Aorta (tissue), 5 donors: ENCODE measurements around the gene NCAM2. TPM values are rescaled to one million over a fixed set of nuclear protein-coding genes. Genes with fewer than 3 reads are reported as not detected.

Source experiments
- ATAC-seq: fragments of 200-7000 bp; cut with Tn5 transposase; one replicate; pipeline ENCODE4 v1.9.1; 2022; ENCODE audit warnings: moderate library complexity; ENCODE audit not compliant: low FRiP score
- DNase-seq, 2 donors: peaks; one replicate each; pipeline ENCODE4 v3.0.0-alpha.2; 2020
- H3K27ac ChIP-seq, 2 donors: one replicate each; pipeline ENCODE4 v1.5.1; 2013; ENCODE audit warnings: low read length in 2 of 2, mild to moderate bottlenecking in 2 of 2, moderate library complexity in 2 of 2, control low read depth in 1 of 2, inconsistent platforms in 1 of 2, low read depth in 1 of 2
- H3K27me3 ChIP-seq, 2 donors: one replicate each; pipeline ENCODE4 v1.6.1; 2013; ENCODE audit warnings: control low read depth in 1 of 2, low read length in 1 of 2, mild to moderate bottlenecking in 1 of 2, moderate library complexity in 1 of 2; ENCODE audit not compliant: insufficient read depth in 2 of 2, control insufficient read depth in 1 of 2
- H3K36me3 ChIP-seq, 2 donors: one replicate each; pipeline ENCODE4 v1.6.1; 2013; ENCODE audit warnings: control low read depth in 1 of 2, low read length in 1 of 2, mild to moderate bottlenecking in 1 of 2; ENCODE audit not compliant: insufficient read depth in 2 of 2, control insufficient read depth in 1 of 2
- H3K4me1 ChIP-seq, 2 donors: one replicate each; pipeline ENCODE4 v1.6.1; 2013; ENCODE audit warnings: low read length in 2 of 2, control low read depth in 1 of 2, mild to moderate bottlenecking in 1 of 2, moderate library complexity in 1 of 2; ENCODE audit not compliant: insufficient read depth in 2 of 2, control insufficient read depth in 1 of 2
- H3K4me3 ChIP-seq, 2 donors: one replicate each; pipeline ENCODE4 v1.5.1; 2013; ENCODE audit warnings: low read length in 2 of 2, control low read depth in 1 of 2, mild to moderate bottlenecking in 1 of 2
- H3K9me3 ChIP-seq: one replicate; pipeline ENCODE4 v1.6.1; 2013; ENCODE audit warnings: mild to moderate bottlenecking, low read length; ENCODE audit not compliant: control insufficient read depth
- WGBS, 2 donors: extraction: QIAGEN DNeasy Blood & Tissue Kit; methylation state at CpG; one replicate each; pipeline ENCODE4 v1.1.7; 2013; 5-methylcytosine and 5-hydroxymethylcytosine counted together
- intact Hi-C, 2 donors: fragments of 100-400 bp; cut with DNase I; formaldehyde crosslinking; loops; one replicate each; pipeline versions ENCODE4 v1.14.2 to v1.15.0; 2022
- long read RNA-seq, 2 donors: library from polyadenylated mRNA; unstranded; transcript quantifications; one replicate each; pipeline ENCODE4 v2.0.0, GENCODE V29; 2020 to 2021
- polyA plus RNA-seq, 2 donors: library from polyadenylated mRNA; stranded (reverse); fragments of 200-250 nt; gene quantifications; one replicate each; pipeline ENCODE4 v1.2.3, GENCODE V29; 2013
- total RNA-seq, 2 donors: library from RNA; stranded (reverse); fragmentation: NEBNext Ultra II Directional; extraction: Animal tissue kit (Norgen Biotek cat#: 25700); gene quantifications; one replicate each; pipeline ENCODE4 v1.2.1, GENCODE V29; 2021
- donor health status: healthy with polysubstance abuse.
- donor health status: Bipolar disorder and iron deficiency.
- donor health status: DM: no; HTN: no; CAD: no.
- donor health status: DM: no; HTN: no; CAD: no.
- donor health status: DM: yes; HTN: yes; CAD: no.

Gene NCAM2
- total RNA-seq (1 to 10 TPM; 4.4 to 8.7 TPM), polyA plus RNA-seq (1 to 10 TPM in 1 of 2 donors, under 1 TPM in 1; 0.13 to 1.1 TPM)
- long read RNA-seq, donor 1, partial matches to known transcripts, result 0 of 2 reads
- long read RNA-seq, donor 1, other reads (novel, unspliced or antisense), result 2 of 2 reads
- long read RNA-seq, donor 2, partial matches to known transcripts, result 0 of 8 reads
- long read RNA-seq, donor 2, other reads (novel, unspliced or antisense), result 8 of 8 reads

DNA sequence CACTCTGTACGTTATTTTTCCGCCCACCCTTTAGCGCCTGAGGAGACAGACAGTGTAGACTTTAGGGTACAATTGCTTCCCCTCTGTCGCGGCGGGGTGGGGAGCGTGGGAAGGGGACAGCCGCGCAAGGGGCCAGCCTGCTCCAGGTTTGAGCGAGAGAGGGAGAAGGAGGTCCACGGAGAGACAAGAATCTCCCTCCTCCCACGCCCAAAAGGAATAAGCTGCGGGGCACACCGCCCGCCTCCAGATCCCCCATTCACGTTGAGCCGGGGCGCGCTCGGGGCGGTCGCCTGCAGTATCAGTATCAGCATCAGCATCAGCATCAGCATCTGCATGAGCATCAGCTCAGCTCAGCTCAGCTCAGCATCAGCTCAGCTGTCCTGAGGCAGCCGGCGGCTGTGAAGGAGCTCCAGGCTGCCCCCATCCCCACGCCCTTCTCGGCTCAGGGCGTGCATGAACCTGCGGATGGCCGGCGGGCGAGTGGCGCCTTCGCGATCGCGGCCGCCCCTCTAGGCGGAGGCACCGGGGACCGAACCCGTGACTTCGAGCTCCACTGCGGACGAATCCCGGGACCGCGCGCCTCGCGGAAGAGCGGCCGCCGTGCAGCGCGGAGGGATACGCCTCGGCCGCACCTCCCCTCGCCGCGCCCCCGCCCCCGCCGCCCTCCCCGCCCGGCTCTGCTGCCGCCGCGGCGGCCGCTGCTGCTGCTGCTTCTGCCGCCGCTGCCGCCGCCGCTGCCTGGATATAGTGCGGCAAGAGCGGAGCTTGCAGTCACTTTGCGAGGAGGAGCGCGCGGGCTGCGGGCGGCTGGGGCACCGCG lies at the start of gene NCAM2:
TSS of gene NCAM2 (plus strand) at position 774 of the 820 bp plus-strand sequence.
- Histone ChIP-seq H3K4me3 (peak within 1 kb of the TSS; percentile 6 to 54), H3K27me3 (no peaks in the 10 kb centered on the region), H3K36me3 (no peaks in the 10 kb centered on the region), H3K4me1 (no peaks in the 10 kb centered on the region), H3K9me3 (no peaks in the 10 kb centered on the region), H3K27ac (no peak within 1 kb of the TSS)
- ATAC-seq (peak; percentile 87), DNase-seq (peak; percentile 66 to 88)
- intact Hi-C loops, result no loop called here
- WGBS, 2 donors, result 0 to 1% methylated on average over 53 to 86 of the region's 86 CpGs

DNA sequence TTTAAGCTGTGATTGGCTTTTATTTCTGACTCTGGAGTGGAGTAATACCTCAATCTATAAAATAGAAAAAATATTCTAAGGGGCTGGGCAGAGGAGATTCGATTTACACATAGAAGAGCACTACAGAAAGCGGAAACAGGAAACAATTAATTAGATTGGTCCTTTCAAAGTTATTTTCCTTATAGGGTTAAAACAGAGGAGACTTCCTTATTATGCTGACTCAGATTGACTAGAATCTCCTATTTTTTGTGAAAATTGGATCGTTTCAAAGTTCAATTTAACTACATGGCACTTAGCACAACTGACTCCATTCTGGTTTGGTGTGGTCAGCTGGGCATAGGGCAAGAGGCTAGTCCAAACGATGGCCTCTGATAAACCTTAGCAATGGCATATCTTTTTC lies 48.3 kb upstream of the NCAM2 start:
- Histone ChIP-seq H3K4me3 (no peak overlapping the region), H3K27ac (no peak overlapping the region), H3K36me3 (no peaks in the 10 kb centered on the region), H3K27me3 (no peaks in the 10 kb centered on the region), H3K9me3 (no peaks in the 10 kb centered on the region), H3K4me1 (no peaks in the 10 kb centered on the region)
- no peak for DNase-seq
- ATAC-seq, result no peak
- intact Hi-C loops, result no loop called here
- 43 to 46% methylated on average over 4 of the region's 4 CpGs for WGBS, 2 donors

GRCh38 chr21:20965816-20966215 lies 32.4 kb upstream of the NCAM2 start:
- DNase-seq (no peak), ATAC-seq (no peak)
- H3K27me3 ChIP-seq, result no peaks in the 10 kb centered on the region
- H3K4me1 ChIP-seq, result no peaks in the 10 kb centered on the region
- H3K9me3 ChIP-seq, result no peaks in the 10 kb centered on the region
- no peak overlapping the region for H3K27ac ChIP-seq
- no peak overlapping the region for H3K4me3 ChIP-seq
- intact Hi-C loops, result no loop called here
- no peaks in the 10 kb centered on the region for H3K36me3 ChIP-seq
- WGBS, 2 donors, result 18 to 36% methylated on average over 1 of the region's 1 CpG

DNA sequence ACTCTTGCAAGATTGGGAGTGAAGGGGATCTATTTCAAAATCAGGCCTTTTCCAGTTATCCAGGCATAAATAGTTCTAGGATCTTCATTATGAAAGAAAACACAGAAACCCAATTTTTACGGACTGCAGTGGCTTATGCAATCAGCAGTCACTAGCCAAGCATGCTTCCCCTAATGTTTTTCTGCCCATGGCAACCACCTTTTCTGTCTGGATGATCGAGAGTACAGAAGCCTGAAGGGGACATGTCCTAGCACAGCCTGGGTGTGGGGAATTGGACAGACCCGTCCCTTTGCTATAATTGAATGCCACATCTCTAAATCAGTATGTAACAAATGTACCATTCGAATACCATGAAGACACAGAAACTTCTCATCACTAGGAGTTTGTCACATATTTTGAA lies 29.8 kb upstream of the NCAM2 start:
- H3K4me1 ChIP-seq, result no peaks in the 10 kb centered on the region
- no peak overlapping the region for H3K4me3 ChIP-seq
- H3K9me3 ChIP-seq, result no peaks in the 10 kb centered on the region
- intact Hi-C loops, result no loop called here
- no peak for DNase-seq
- no peak for ATAC-seq
- no peak overlapping the region for H3K27ac ChIP-seq
- H3K27me3 ChIP-seq, result no peaks in the 10 kb centered on the region
- no peaks in the 10 kb centered on the region for H3K36me3 ChIP-seq
- WGBS, 2 donors, result 65 to 68% methylated on average over 4 of the region's 4 CpGs

- H3K27me3 ChIP-seq, result no peaks in the 10 kb centered on the region
- H3K27ac ChIP-seq, result no peak overlapping the region
- DNase-seq (no peak), ATAC-seq (no peak)
- no peaks in the 10 kb centered on the region for H3K4me1 ChIP-seq
- 14 to 35% methylated on average over 1 of the region's 1 CpG for WGBS, 2 donors
- no peaks in the 10 kb centered on the region for H3K9me3 ChIP-seq
- intact Hi-C loops, result no loop called here
- no peaks in the 10 kb centered on the region for H3K36me3 ChIP-seq
- no peak overlapping the region for H3K4me3 ChIP-seq
Measured at GRCh38 chr21:20970691-20971090, 27.5 kb upstream of the NCAM2 start.

DNA sequence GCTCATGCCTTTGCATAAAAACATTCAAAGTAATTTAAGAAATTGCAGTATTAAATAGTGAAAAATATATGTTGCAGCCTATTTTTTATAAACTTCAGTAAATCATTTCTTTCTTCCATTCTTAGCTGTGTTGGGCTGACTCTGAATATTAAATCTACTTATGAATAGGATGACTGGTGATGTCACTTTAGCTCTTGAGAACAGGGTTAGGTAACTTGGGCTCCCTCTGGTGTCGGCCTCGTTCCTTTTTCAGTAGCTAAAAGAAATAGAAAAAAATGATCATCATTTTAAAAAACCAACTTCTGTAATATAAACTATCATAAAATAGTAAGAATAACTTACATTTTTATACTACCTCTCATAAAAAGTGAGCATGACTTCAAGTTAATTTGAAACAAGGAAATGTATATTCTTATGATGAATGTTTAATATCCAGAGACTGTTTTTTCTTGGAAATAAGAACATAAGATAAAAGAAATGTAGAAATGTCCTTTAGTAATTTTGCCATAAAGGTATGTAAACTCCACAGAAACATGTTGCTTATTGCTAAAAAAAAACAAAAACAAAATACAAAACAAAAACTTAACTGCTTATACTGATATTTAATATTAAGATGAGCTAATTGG lies 26.8 kb upstream of the NCAM2 start:
- WGBS, 2 donors, result 2 to 4% methylated on average over 2 of the region's 2 CpGs
- Histone ChIP-seq H3K9me3 (no peaks in the 10 kb centered on the region), H3K36me3 (no peaks in the 10 kb centered on the region), H3K27ac (no peak overlapping the region), H3K4me1 (no peaks in the 10 kb centered on the region), H3K27me3 (no peaks in the 10 kb centered on the region), H3K4me3 (no peak overlapping the region)
- intact Hi-C loops, result no loop called here
- DNase-seq, result peak in 1 of 2 donors; percentile 42
- no peak for ATAC-seq

DNA sequence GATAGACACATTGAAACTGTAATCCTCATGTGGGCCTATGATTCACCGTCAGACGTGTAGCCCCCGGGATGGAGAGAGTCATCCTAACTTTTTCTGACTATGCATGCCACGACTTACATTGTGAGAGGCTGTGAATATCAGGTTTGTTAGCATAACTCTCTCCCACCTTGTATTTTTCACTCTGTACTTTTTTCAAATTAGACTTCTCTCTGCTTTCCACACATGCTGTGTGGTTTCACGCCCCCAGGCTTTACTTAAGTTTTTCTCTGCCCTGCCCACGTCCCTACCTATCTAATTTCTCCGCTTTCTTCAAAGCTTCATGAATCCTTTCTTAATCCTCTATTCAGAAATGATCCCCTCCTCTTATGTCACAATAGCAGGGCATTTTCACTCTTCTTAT lies 3.4 kb upstream of the NCAM2 start:
- Histone ChIP-seq H3K4me1 (no peaks in the 10 kb centered on the region), H3K27me3 (no peaks in the 10 kb centered on the region), H3K36me3 (no peaks in the 10 kb centered on the region), H3K4me3 (no peak overlapping the region), H3K27ac (no peak overlapping the region), H3K9me3 (no peaks in the 10 kb centered on the region)
- DNase-seq, result no peak
- intact Hi-C loops, result no loop called here
- ATAC-seq, result no peak
- 85 to 91% methylated on average over 7 of the region's 7 CpGs for WGBS, 2 donors

- DNase-seq, result no peak
- no peaks in the 10 kb centered on the region for H3K9me3 ChIP-seq
- no peaks in the 10 kb centered on the region for H3K27me3 ChIP-seq
- no peaks in the 10 kb centered on the region for H3K36me3 ChIP-seq
- H3K4me1 ChIP-seq, result no peaks in the 10 kb centered on the region
- ATAC-seq, result no peak
- intact Hi-C loops, result no loop called here
- H3K27ac ChIP-seq, result no peak overlapping the region
- WGBS, 2 donors, result 22 to 30% methylated on average over 26 to 27 of the region's 27 CpGs
- H3K4me3 ChIP-seq, result no peak overlapping the region
Measured at GRCh38 chr21:20996421-20997310, 1.5 kb upstream of the NCAM2 start.
